NT2/D1 (cell line): ENCODE results near the gene SDK1.

Experiments used
- SUZ12 ChIP-seq: IDR thresholded peaks from 2 replicates; pipeline ENCODE4 v1.6.1; 2011; ENCODE audit not compliant: insufficient read length, insufficient read depth; ENCODE audit errors: extremely low read depth
- YY1 ChIP-seq: IDR thresholded peaks from 2 replicates; pipeline ENCODE4 v1.6.1; 2011; ENCODE audit not compliant: insufficient read length, insufficient read depth
- ZNF274 ChIP-seq: IDR thresholded peaks from 2 replicates; pipeline ENCODE4 v1.6.1; 2011; ENCODE audit warnings: mild to moderate bottlenecking, low read depth, low read length

GRCh38 chr7:4274286-4274685 is 973.2 kb downstream of the SDK1 start:
- no peak for TF ChIP-seq ZNF274
- no peak for TF ChIP-seq SUZ12
- no peak for TF ChIP-seq YY1
